Stromal cell of bone marrow (primary cell): ENCODE measurements around the gene AIRE.
"Not testable (repeated sequence)": the region's sequence is repeated elsewhere in the genome, so short reads cannot be mapped to it uniquely, and the experiment has no call there.

Experiments
- DNase-seq: peaks from one replicate; pipeline ENCODE4 v3.0.0-alpha.2; 2012; ENCODE audit warnings: low read depth

Gene AIRE

DNA sequence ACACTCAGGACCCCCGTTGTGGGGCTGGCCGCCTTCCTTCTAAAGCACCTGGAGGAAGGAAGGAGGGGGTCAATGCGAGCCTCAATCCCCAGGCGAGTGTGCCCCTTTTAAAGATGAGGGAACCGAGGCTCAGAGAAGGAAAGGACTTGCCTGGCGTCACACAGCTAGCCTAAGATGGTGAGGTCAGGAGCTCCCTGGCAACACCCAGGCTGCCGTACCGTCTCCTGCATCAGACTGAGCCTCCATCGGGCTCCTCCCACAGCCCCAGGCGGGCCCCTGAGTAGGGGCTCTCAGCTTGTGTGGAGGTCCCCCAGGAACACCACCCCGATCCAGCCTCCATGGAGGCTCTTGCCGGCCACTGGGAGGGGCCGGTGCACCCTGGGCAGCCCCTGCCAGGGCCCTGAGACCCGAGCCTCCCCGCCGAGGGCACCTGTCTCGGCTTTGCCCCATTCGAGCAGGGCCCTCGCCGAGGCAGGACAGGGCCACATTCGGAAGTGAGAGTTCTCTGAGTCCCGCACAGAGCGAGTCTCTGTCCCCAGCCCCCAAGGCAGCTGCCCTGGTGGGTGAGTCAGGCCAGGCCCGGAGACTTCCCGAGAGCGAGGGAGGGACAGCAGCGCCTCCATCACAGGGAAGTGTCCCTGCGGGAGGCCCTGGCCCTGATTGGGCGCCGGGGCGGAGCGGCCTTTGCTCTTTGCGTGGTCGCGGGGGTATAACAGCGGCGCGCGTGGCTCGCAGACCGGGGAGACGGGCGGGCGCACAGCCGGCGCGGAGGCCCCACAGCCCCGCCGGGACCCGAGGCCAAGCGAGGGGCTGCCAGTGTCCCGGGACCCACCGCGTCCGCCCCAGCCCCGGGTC, at the start of gene AIRE:
Gene AIRE, plus strand, starts transcription at position 739 of the 855 bp plus-strand sequence. CDS start 131 bp downstream, outside the sequence.
- DNase-seq, result no peak

DNA sequence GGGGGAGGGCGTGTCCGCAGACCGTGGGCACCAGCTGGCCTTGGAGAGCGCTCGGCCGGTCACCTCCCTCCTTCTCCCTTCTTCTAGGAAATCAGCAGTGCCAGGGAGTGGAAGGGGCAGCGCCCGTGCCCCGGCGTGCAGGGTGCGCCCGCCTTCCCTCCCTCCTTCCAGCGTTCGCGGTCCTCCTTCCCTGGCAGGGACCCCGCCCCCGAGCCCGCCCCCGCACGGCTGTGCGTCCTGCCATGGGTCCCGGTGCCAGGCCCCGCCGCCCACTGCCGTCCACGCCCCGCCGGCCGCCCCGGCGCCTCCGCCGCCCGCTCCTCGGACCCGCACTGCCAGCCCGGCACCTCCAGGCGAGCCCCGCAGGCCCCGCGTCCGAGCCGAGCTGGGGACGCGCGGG, 45.3 kb upstream of the AIRE start:
- not testable (repeated sequence) for DNase-seq

DNA sequence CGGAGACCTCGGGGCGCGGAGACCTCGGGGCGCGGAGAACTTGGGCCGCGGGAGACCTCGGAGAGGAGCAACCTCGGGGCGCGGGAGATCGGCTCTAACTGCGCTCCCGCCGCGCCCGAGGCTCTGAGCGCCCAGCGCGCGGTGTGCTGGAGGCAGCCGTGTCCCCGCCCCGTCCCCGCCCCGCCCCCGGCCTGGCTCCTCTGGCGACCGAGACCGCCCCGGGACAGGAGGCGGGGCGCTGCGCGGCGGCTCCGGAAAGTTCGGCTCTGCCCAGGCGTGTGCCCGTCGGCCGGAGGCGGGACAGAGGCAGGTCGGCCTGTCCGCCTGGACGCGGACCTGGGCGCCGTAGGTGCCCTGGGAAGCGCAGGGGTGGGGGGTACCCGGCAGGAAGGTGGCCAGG, 44.8 kb upstream of the AIRE start, which contains the start of gene ICOSLG:
Gene ICOSLG, minus strand, starts transcription at position 102 of the 400 bp plus-strand sequence. CDS start 126 bp downstream, outside the sequence.
- not testable (repeated sequence) for DNase-seq

DNA sequence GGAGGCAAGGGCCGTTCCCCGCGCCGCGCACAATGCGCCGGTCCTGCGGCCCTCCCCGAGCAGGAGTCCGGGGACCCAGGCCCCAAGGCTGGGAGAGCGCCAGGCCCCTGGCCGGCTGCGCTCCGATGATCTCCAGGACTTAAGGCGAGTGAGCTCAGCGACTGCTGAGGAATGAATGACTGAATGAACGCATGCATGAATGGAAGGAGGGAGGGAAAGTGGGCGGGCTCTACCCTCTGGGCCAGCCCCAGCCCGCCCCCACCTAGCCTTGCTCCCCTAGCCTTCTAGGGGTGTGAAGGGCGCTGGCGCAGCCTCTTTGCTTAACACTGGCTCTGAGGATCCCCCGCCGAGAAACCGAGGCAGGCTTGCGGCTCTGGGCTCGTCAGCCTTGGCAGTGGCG, 44.4 kb upstream of the AIRE start:
- DNase-seq, result not testable (repeated sequence)

DNA sequence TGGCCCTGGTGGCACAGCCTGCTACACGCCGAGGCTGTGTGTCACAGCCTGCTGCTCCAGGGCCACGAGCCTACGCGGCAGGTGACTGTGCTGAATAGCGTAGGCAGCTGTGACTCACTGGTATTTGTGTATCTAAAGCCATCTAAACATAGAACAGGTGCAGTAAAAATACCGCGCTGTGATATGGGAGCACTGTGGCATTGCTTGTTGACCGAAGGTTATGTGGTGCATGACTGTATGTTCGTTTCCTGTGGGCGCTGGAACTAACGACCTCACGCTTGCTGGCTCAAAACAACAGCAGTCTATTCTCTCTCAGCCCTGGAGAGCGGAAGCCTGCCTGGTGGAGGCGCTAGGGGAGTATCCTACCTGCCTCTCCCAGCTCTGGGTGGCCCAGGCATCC, 41.7 kb upstream of the AIRE start:
- not testable (repeated sequence) for DNase-seq

DNA sequence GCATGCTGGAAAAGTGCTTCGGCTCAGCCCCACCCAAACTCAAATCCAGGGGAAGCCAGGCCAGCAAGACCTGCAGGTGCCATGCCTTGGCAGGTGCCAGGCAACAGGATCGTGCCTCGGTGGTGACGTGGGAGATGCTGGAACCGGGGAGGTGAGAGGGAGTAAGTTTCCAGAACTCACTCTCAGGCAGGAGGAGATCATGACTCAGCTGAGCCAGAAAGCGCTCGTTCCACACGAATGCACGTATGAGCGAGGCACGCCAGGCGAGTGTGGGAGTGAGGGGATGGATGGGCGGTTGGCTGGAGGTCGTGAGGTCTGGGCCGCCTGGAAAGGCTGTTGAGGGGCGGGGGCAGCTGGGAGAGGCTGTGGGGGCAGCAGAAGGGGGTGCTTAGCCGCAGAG, 37.8 kb upstream of the AIRE start:
- not testable (repeated sequence) for DNase-seq

DNA sequence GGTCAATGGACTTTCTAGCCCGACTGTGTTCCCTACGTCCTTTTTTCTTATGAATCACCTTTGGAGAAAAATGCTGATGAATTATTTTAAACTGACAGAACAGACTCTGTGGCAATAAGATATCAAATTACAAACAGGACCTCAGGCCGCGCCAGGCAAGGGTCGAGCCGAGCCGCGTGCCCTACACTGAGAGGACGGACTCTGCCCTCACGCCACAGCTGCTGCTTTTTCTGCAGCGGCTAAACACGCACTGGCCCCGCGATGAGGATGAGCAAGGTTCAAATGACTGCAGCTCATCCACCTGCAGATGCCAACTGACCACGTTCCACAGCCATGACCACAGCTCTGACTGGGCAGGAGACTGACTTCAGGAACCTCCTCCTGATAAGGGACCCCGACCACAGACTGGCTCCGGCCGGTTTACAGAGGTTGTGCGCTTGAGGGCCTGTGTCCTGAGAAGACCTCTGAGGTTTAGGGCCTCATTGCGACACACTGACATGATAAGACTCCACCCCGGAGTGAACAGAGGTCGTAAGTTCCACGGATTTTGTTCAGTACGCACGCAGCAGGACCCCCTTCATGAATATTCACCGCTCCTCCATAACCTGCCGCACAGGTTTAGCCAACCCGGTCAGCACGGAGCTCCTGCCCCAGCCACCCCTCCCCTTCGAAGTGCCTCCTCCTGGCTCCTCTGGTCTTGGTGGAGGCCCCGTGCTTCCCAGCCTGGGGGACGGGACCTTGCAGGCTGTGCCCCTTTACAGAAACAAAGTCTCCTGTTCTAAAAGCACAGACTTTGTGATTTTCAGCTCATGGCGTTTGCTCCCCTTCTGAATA, 36.3 kb upstream of the AIRE start:
- DNase-seq, result not testable (repeated sequence)

DNA sequence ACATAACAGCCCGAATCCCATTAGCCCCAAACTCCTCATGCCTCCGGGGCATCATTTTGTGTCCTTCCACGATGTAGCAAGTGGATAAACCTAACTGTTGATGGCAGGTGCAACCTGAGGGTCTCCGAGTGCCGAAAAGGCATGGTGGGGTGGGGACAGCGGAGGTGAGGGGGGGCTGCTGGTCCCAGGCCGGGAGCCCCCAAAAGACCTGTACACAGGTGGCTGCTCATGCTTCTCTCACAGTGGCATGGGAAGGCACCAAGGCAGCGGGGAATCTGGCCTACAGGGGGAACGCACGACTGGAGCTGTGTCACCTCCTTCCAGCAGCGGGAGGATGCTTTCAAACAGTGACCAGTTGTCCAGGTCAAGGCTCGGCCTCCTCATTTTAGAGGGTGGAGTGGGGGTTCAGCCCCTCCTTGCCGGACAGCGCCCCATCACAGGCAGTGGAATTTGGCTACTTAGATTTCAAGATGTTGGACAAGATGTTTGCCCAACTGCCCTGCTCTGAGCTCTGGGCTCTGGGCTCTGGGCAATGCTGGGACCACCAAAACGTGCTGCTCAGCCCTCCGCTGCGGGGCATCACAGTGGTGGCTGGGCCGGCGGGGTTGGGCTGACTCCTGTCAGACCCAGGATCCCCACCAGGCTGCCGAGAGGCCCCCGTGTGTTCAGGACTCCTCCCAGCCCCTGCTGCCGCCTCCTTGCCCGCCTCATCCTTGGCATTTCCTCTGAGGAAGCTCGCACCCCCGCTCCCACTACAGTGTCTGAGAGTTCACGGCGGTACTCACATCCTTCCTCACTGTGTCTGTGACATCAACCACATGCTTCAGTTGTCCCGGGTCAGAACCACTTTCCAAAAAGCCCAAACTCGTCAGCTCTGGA, 31.6 kb upstream of the AIRE start:
- DNase-seq, result no peak

DNA sequence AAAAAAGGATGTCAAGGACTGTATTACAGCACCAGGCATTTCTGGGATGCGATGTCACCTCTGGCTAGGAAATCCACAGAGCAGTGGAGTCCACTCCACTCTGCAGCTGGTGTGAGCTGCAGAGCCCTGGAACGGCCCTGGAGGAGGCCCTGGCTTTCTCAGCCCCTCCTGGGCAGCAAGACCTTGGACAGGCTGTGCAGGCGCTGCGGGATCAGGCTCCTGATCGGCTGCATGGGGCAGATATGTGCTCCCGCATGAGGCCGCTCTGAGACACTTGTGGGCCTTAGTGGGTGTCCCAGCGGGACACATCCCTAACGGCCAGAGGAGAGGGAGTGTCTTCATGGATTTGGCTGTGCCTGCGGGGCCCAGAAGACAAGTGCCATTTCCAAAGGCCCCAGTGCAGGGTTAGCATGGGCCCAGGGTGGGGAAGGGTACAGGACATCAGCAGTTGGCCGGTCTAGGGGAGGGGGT, 30.1 kb upstream of the AIRE start:
- DNase-seq, result no peak

DNA sequence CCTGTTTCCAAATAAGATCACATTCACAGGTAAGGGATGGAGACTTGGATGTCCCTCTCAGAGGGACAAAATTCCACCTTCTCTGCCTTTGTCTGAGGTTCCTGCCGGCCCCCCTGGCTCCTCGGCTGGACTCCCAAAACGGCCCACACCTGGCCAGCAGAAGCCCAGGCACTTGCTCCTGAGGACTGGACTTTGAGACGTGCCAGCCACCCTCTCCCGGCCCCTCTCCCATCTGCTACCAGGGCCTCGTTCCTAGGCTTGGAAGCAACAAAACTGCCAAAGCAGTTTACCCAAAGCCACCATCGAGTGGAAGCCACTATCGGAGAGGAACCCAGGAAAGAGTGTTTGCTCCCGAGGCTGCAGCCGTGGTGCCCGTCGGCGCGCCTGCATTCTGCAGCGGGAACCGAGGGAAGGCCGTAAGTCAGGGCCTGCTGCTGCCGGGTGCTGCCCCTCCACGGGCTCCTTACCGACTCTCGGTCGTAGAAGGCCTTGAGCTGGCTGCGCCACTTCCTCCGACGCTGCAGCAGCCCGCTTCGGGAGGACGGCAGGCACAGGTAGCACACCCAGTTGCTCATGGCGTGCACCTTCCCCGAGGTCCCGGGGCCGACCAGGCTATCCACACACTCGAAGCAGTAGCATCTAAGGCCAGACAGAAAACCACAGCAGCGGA, 27.5 kb upstream of the AIRE start:
- DNase-seq, result no peak

DNA sequence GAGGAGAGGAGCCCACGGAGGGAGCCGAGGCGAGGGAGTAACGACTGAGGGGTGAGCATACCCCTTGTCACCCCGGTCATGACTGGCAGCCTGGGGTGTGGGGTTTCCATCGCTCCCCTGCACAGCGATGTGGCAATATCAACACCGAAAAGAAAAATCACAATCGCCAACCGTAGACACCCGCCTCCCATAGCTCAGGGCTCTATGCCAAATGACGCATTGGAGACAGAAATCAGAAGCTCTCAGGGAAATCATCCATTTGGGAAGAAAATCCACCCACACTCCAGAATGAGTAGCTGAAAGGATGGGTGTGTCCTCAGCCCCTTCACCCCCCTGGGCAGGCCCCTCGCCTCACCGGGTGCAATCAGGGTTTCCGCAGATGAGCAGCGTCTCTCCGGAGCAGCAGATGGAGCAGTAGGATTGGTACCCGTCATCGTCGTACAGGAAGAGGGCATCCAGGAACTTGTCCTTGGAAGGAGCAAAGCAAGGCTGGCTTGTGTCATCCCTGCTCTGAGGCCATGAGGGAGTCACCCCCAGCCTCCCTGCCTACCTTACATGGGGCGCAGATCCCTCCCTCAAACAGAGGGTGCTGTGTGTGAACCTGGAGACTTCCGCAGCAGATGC, 26.5 kb upstream of the AIRE start:
- no peak for DNase-seq

DNA sequence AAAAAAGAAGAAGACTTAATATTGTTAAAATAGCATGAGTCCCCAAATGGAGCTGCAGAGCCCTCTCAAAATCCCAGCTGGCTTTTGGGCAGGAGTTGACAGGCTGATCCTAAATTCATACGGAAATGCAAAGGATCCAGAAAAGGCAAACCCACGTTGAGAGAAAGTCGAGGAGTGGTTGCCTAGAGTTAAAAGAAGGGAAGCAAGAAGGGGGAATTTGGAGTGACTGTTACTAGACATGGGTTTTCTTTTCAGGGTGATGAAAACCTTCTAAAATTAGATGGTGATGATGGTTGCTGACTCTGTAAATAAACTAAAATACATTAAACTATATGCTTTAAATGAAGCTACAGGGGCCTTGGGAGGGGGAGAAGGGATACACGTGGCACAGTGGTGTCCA, 25.6 kb upstream of the AIRE start:
- no peak for DNase-seq

DNA sequence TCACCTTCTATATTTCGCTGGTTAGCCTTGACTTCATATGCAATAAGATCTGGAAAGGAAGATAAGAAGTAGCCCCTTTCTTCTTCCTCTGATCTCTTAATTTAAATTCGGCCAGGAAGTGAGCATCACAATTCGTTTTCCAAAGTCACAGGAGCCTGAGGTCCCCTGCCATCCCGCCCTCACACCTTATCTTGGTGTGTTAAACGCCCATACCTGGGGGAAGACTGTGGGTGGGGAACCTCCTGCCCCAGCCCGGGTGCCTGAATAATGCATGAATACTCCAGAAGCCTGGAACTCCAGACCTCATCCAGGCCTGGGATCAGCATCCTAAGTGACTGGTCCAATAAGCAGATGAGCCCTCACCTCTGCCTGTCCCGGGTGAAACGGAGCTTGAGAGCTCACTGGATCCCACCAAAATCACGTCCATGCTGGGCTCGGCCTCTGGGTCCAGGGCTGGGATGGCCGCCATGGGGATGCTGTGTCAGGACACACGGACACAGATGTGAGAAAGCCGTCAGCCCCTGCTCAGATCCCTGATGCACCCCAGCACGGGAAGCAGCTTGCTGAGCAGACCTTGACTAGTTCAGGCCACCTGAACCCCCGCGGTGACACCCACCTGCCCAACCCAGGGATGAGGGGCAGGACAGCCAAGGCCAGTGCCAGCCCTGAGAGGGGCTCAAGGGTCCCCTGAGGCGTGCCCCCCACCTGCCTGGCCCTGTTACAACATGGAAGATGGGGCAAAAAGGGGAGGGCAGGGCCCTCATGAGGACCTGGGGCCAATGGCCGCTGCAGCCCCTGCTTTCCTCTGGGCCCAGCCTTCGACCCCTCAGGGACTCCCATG, 24.7 kb upstream of the AIRE start:
- no peak for DNase-seq

DNA sequence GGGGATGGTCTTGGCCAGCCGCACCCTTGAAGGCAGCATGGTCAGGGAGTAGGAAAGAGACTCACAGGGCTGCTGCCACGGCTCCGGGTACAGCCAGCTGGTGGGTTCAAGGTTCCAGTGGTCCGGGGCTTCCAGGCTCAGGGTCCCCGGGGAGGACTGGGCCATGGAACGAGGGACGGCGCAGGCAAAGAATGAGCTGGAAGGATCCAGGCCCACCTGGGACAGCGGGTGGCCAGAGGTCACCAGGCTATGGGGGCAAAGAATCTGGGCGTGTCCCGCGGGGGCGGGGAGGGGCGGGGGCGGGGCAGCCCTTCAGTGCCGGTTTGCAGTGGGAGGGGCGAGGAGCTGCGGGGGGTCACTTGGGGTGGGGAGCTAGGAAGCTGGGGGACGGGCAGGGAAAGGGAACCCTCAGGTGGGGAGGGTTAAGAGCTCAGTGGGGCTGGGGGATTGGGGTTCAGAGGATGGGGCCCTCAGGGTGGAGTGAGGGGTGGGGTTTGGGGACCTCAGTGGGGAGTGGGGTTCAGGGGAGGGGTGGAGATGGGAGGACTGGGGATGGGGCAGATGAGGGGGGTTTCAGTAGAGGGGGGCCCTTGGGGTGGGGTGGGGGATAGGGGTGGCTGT, 23.9 kb upstream of the AIRE start, which contains the start of gene DNMT3L:
Gene DNMT3L, minus strand, starts transcription at position 223 of the 621 bp plus-strand sequence. CDS start 638 bp downstream, outside the sequence.
- no peak for DNase-seq

DNA sequence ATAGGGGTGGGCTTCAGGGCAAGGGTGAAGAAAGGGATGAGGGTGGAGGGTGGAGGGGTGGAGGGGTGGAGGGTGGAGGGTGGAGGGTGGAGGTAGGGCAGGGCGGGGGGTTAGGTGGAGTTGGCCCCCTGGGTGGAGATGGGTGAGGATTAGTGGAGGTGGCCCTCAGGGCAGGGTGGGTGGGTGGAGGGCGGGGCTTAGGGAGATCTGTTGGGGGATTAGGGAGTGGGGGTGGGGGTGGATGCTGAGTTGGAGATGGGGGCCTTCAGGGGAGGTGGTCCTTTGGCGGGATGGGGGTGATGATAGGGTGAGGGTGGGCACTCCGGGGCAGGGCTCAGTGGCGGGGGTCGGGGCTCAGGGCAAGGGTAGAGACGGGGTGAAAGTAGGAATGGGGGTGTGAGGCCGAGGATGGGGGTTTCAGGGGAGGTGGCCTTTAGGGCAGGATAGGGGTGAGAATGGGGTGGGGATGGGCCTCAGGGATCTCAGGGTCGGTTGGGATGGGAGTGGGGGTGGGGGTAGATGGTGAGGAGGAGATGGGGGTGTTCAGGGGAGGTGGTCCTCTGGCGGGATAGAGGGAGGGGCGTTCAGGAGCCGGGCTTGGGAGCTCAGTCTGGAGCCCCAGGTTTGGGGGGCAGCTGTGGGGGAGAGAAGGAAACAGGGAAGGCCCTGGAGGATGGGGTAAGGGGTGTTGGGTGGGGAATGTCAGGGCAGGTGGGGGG, 23.2 kb upstream of the AIRE start:
- DNase-seq, result no peak

DNA sequence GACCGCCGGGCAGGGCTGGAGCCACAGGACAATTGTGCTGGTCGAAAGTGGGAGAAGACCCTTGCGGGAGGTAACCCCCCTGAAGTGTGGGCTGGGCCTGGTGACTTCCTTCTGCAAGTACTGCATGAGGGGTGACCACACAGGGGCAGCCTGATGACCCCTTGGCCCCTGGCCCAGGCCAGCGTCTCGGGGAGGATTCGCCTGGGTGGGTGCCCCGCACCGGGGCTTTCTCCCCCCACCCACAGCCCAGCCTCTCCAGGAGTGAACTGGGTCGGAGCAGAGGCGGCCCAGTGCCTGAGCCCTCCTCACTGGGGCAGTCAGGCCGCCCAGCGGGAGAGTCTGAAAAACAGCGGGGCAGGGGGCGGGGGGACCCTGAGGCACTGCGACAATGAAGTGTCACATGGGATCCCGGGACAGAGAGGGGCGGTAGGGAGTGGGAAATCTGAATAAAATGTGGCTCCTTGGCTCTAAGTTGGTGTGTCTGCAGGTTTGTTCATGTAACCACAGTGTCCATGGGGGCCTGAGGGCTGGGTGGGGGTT, 22.4 kb upstream of the AIRE start:
- no peak for DNase-seq

DNA sequence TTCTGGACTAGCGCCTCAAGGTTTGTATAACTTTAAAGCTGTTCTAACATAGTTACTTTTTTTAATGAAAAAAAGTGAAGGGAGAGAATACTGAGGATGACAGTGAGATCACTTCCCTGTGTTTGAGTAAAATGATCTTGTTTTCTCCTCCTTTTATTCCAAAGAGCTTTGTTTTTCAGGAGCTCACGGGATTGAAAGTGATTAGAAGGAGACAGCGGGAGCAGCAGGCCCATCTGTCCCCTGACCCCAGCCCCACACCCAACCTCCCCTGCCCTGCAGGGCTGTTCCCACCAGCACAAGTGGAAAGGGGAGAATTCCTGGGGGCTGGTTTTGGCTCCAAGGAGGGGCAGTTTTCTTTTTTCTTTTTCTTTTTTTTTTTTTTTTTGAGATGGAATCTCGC, 21.9 kb upstream of the AIRE start:
- DNase-seq, result no peak

DNA sequence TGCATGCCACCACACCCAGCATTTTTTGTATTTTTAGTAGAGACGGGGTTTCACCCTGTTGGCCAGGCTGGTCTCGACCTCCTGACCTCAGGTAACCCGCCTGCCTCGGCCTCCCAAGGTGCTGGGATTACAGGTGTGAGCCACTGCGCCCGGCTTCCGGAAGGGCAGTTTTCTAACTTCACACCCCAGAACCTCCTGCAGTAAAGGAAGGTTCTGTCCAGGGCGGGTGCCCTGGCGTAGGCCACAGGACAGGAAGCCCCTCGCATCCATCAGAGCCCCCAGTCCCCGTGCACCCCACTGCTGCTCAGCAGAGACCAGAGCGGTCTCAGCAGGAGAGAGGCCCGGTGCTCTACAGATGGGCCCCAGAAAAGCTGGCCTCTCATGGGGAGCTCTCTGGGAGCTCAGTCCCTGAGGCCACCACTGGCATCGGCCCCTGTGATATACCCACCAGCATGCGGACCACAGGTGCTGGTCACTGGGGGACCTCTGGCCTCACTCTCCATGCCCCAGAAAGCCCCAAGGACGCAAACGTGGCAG, 19.9 kb upstream of the AIRE start:
- DNase-seq, result no peak
